HEK293 (cell line): ENCODE data around the gene NHERF2.

Source experiments
- CTCF ChIA-PET: fragments of 350-600 bp; formaldehyde crosslinking; extraction: SDS; loops from one replicate; lab custom pipeline; 2021; ENCODE audit warnings: antibody characterized with exemption; lab: Yijun Ruan, JAX
- POLR2A ChIA-PET: fragments of 300-600 bp; formaldehyde crosslinking; extraction: SDS; loops from one replicate; lab custom pipeline; 2020; ENCODE audit warnings: antibody characterized with exemption, inconsistent platforms; lab: Yijun Ruan, JAX
- H3K27ac ChIP-seq: fragments of 200-500 bp; sonication (Bioruptor generic); 2 replicates; pipeline ENCODE4 v1.5.1; 2014; ENCODE audit warnings: low read depth, low read length, control low read depth, inconsistent platforms; ENCODE audit errors: extremely low read depth
- H3K36me3 ChIP-seq, 2 experiments: fragments of 200-500 bp in 1 of 2; sonication (Bioruptor generic) in 1 of 2; 1 replicate in 1 of 2; 2 replicates in 1 of 2; pipeline ENCODE4 v1.5.1; 2014 to 2017; ENCODE audit warnings: inconsistent platforms in 2 of 2, low read length in 2 of 2; ENCODE audit not compliant: control insufficient read depth in 2 of 2, insufficient read depth in 1 of 2
- H3K4me1 ChIP-seq: fragments of 200-500 bp; sonication (Bioruptor generic); 2 replicates; pipeline ENCODE4 v1.5.1; 2014; ENCODE audit warnings: mild to moderate bottlenecking, low read length, inconsistent platforms; ENCODE audit not compliant: control insufficient read depth, insufficient read depth
- H3K4me3 ChIP-seq: 2 replicates; pipeline ENCODE4 v1.5.1; 2011; ENCODE audit warnings: low read depth, mild to moderate bottlenecking, control low read depth, low read length, moderate library complexity
- H3K9me3 ChIP-seq: fragments of 200-500 bp; sonication (Bioruptor generic); 2 replicates; pipeline ENCODE4 v1.5.1; 2014; ENCODE audit warnings: low read depth, low read length, inconsistent platforms; ENCODE audit not compliant: control insufficient read depth, insufficient read depth
- EGR2 ChIP-seq: fragments of 450-650 bp; formaldehyde crosslinking; IDR thresholded peaks from 2 replicates; pipeline ENCODE4 v1.5.1; 2016; ENCODE audit warnings: low read depth, missing biosample characterization, missing genetic modification characterization
- GLI4 ChIP-seq: fragments of 450-650 bp; formaldehyde crosslinking; IDR thresholded peaks from 2 replicates; pipeline ENCODE4 v1.5.1; 2016; ENCODE audit warnings: missing biosample characterization, missing genetic modification characterization
- KLF1 ChIP-seq: fragments of 450-650 bp; formaldehyde crosslinking; IDR thresholded peaks from 2 replicates; pipeline ENCODE4 v1.5.1; 2016; ENCODE audit warnings: missing biosample characterization, missing genetic modification characterization
- KLF9 ChIP-seq: fragments of 450-650 bp; formaldehyde crosslinking; IDR thresholded peaks from 2 replicates; pipeline ENCODE4 v1.5.1; 2016; ENCODE audit warnings: missing biosample characterization, missing genetic modification characterization, low read depth
- PATZ1 ChIP-seq: fragments of 450-650 bp; formaldehyde crosslinking; IDR thresholded peaks from 2 replicates; pipeline ENCODE4 v1.5.1; 2016; ENCODE audit warnings: missing biosample characterization, missing genetic modification characterization
- SALL2 ChIP-seq: fragments of 450-650 bp; formaldehyde crosslinking; IDR thresholded peaks from 2 replicates; pipeline ENCODE4 v1.5.0; 2017; ENCODE audit warnings: missing biosample characterization, mild to moderate bottlenecking, missing genetic modification characterization, borderline replicate concordance
- SCRT1 ChIP-seq: fragments of 450-650 bp; formaldehyde crosslinking; IDR thresholded peaks from 2 replicates; pipeline ENCODE4 v1.5.1; 2016; ENCODE audit warnings: missing biosample characterization, missing genetic modification characterization, borderline replicate concordance
- TSHZ1 ChIP-seq: fragments of 450-650 bp; formaldehyde crosslinking; IDR thresholded peaks from 2 replicates; pipeline ENCODE4 v1.5.1; 2016; ENCODE audit warnings: missing biosample characterization, missing genetic modification characterization, borderline replicate concordance
- ZBTB8A ChIP-seq: fragments of 450-650 bp; formaldehyde crosslinking; IDR thresholded peaks from 2 replicates; pipeline ENCODE4 v1.5.1; 2016; ENCODE audit warnings: missing biosample characterization, missing genetic modification characterization
- ZEB2 ChIP-seq: fragments of 450-650 bp; formaldehyde crosslinking; IDR thresholded peaks from 2 replicates; pipeline ENCODE4 v1.5.1; 2016; ENCODE audit warnings: missing biosample characterization, missing genetic modification characterization
- ZFHX2 ChIP-seq: fragments of 450-650 bp; formaldehyde crosslinking; conservative IDR thresholded peaks from 2 replicates; pipeline ENCODE4 v1.5.1; 2016; ENCODE audit warnings: missing biosample characterization, missing genetic modification characterization
- ZNF10 ChIP-seq: fragments of 450-650 bp; formaldehyde crosslinking; IDR thresholded peaks from 2 replicates; pipeline ENCODE4 v1.5.1; 2017; ENCODE audit warnings: missing biosample characterization, missing genetic modification characterization
- ZNF138 ChIP-seq: fragments of 450-650 bp; formaldehyde crosslinking; IDR thresholded peaks from 2 replicates; pipeline ENCODE4 v1.5.1; 2016; ENCODE audit warnings: missing biosample characterization, missing genetic modification characterization, borderline replicate concordance
- ZNF2 ChIP-seq: fragments of 450-650 bp; formaldehyde crosslinking; IDR thresholded peaks from 2 replicates; pipeline ENCODE4 v1.5.1; 2016; ENCODE audit warnings: missing biosample characterization, missing genetic modification characterization
- ZNF248 ChIP-seq: fragments of 450-650 bp; formaldehyde crosslinking; IDR thresholded peaks from 2 replicates; pipeline ENCODE4 v1.5.1; 2017; ENCODE audit warnings: missing biosample characterization, missing genetic modification characterization
- ZNF26 ChIP-seq: fragments of 450-650 bp; formaldehyde crosslinking; IDR thresholded peaks from 2 replicates; pipeline ENCODE4 v1.5.1; 2016; ENCODE audit warnings: missing biosample characterization, missing genetic modification characterization
- ZNF266 ChIP-seq: fragments of 450-650 bp; formaldehyde crosslinking; IDR thresholded peaks from 2 replicates; pipeline ENCODE4 v1.5.1; 2016; ENCODE audit warnings: missing biosample characterization, missing genetic modification characterization, low read depth
- ZNF350 ChIP-seq: fragments of 450-650 bp; formaldehyde crosslinking; IDR thresholded peaks from 2 replicates; pipeline ENCODE4 v1.5.0; 2017; ENCODE audit warnings: missing biosample characterization, mild to moderate bottlenecking, missing genetic modification characterization
- ZNF558 ChIP-seq: fragments of 450-650 bp; formaldehyde crosslinking; IDR thresholded peaks from 2 replicates; pipeline ENCODE4 v1.5.1; 2016; ENCODE audit warnings: missing biosample characterization, missing genetic modification characterization
- ZNF571 ChIP-seq: fragments of 450-650 bp; formaldehyde crosslinking; IDR thresholded peaks from 2 replicates; pipeline ENCODE4 v1.5.0; 2017; ENCODE audit warnings: missing biosample characterization, missing genetic modification characterization
- ZNF768 ChIP-seq: fragments of 450-650 bp; formaldehyde crosslinking; IDR thresholded peaks from 2 replicates; pipeline ENCODE4 v1.5.1; 2018; ENCODE audit warnings: missing biosample characterization, mild to moderate bottlenecking, missing genetic modification characterization
- ZNF776 ChIP-seq: fragments of 450-650 bp; formaldehyde crosslinking; IDR thresholded peaks from 2 replicates; pipeline ENCODE4 v1.5.0; 2017; ENCODE audit warnings: missing biosample characterization, missing genetic modification characterization, borderline replicate concordance
- ZNF777 ChIP-seq: fragments of 450-650 bp; formaldehyde crosslinking; IDR thresholded peaks from 2 replicates; pipeline ENCODE4 v1.5.1; 2017; ENCODE audit warnings: missing biosample characterization, missing genetic modification characterization, borderline replicate concordance
- ZNF791 ChIP-seq: fragments of 450-650 bp; formaldehyde crosslinking; IDR thresholded peaks from 2 replicates; pipeline ENCODE4 v1.5.1; 2016; ENCODE audit warnings: missing biosample characterization, missing genetic modification characterization
- TF ChIP-seq, protein P1 (sequence below): fragments of 450-650 bp; formaldehyde crosslinking; IDR thresholded peaks from 2 replicates; pipeline ENCODE4 v1.5.1; 2016; ENCODE audit warnings: missing biosample characterization, missing genetic modification characterization

The NHERF2 gene

GRCh38 chr16:1980030-1980769, 46.5 kb upstream of the NHERF2 start:
- ChIA-PET CTCF (interaction anchor here (0.5 to 0.8 kb wide), 2 partner anchors 14 to 118 kb away, joined by 3 to 4 read pairs; no protein-coding TSS in a partner anchor), POLR2A (interaction anchor here (1.3 to 10.1 kb wide), 3 partner anchors 15 to 198 kb away, joined by 3 to 76 read pairs (median 3); partner anchors contain the start of genes MSRB1, NUBP2, RPS2 and SPSB3)
- Histone ChIP-seq H3K4me1 (peaks cover 7% of the 10 kb centered on the region; the same call in 1 of the 2 replicates), H3K36me3 (peaks cover 0 to 47% of the 10 kb centered on the region in 2 experiments; a peak in 1 of 3 replicates), H3K27ac (no peak overlapping the region), H3K4me3 (no peak overlapping the region), H3K9me3 (no peaks in the 10 kb centered on the region)
- TF ChIP-seq, protein P1, sequence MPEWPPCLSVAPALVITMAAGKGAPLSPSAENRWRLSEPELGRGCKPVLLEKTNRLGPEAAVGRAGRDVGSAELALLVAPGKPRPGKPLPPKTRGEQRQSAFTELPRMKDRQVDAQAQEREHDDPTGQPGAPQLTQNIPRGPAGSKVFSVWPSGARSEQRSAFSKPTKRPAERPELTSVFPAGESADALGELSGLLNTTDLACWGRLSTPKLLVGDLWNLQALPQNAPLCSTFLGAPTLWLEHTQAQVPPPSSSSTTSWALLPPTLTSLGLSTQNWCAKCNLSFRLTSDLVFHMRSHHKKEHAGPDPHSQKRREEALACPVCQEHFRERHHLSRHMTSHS (tag by site-specific recombination), result no peak
- TF ChIP-seq ZEB2 (no peak), ZNF138 (tag by site-specific recombination) (no peak), ZBTB8A (tag by site-specific recombination) (no peak), EGR2 (tag by site-specific recombination) (peak; percentile 49), KLF9 (tag by site-specific recombination) (no peak), ZNF266 (tag by site-specific recombination) (no peak), ZNF26 (tag by site-specific recombination) (no peak), ZNF248 (no peak), SCRT1 (tag by site-specific recombination) (no peak), ZNF777 (tag by site-specific recombination) (no peak), KLF1 (tag by site-specific recombination) (0 out of 2 replicates have a peak, but pooled peaks have one; percentile 13), ZNF350 (tag by site-specific recombination) (no peak), ZFHX2 (peak; percentile 29), ZNF10 (tag by site-specific recombination) (no peak)

- peaks cover 0 to 47% of the 10 kb centered on the region in 2 experiments; a peak in 1 of 3 replicates for H3K36me3 ChIP-seq
- POLR2A ChIA-PET, result interaction anchor here (1.3 to 10.1 kb wide), 3 partner anchors 15 to 174 kb away, joined by 3 to 76 read pairs (median 8); partner anchors contain the start of genes MSRB1, RPS2 and TRAF7
- CTCF ChIA-PET, result interaction anchor here (0.5 to 0.8 kb wide), 3 partner anchors 15 to 118 kb away, joined by 3 to 4 read pairs (median 3); no protein-coding TSS in a partner anchor
- no peak for TF ChIP-seq SALL2 (tag by site-specific recombination)
- TF ChIP-seq TSHZ1 (tag by site-specific recombination), result no peak
- no peak for TF ChIP-seq GLI4 (tag by site-specific recombination)
- TF ChIP-seq ZNF791 (tag by site-specific recombination), result no peak
- TF ChIP-seq PATZ1 (tag by site-specific recombination), result no peak
- no peak for TF ChIP-seq ZNF558 (tag by site-specific recombination)
- no peak for TF ChIP-seq ZNF768 (tag by site-specific recombination)
- TF ChIP-seq ZNF776, result no peak
- TF ChIP-seq ZNF2 (tag by site-specific recombination), result no peak
- no peak for TF ChIP-seq ZNF571 (tag by site-specific recombination)
These were observed 46.0 kb upstream of the NHERF2 start for GRCh38 chr16:1980770-1981087.

More at GRCh38 chr16:1980770-1981087, 46.0 kb upstream of the NHERF2 start:
- Histone ChIP-seq H3K4me1 (peaks cover 7% of the 10 kb centered on the region; the same call in 1 of the 2 replicates), H3K27ac (no peak overlapping the region), H3K9me3 (no peaks in the 10 kb centered on the region), H3K4me3 (no peak overlapping the region)
